Mammary epithelial cell (primary cell): ENCODE data around the gene CYFIP2.

Source experiments
- EZH2 ChIP-seq: IDR thresholded peaks from 2 replicates; pipeline ENCODE4 v1.6.1; 2012; ENCODE audit warnings: low read length, inconsistent platforms, borderline replicate concordance
- TF ChIP-seq, protein P1 (sequence below), 2 donors: IDR thresholded peaks in 1 of 2; conservative IDR thresholded peaks in 1 of 2; 2 replicates each; pipeline ENCODE4 v1.5.1; 2011 to 2012; ENCODE audit warnings: inconsistent platforms in 2 of 2, low read length in 2 of 2, mild to moderate bottlenecking in 2 of 2, control low read depth in 1 of 2, low read depth in 1 of 2; ENCODE audit not compliant: insufficient read depth in 1 of 2; ENCODE audit errors: extremely low read depth in 1 of 2

DNA sequence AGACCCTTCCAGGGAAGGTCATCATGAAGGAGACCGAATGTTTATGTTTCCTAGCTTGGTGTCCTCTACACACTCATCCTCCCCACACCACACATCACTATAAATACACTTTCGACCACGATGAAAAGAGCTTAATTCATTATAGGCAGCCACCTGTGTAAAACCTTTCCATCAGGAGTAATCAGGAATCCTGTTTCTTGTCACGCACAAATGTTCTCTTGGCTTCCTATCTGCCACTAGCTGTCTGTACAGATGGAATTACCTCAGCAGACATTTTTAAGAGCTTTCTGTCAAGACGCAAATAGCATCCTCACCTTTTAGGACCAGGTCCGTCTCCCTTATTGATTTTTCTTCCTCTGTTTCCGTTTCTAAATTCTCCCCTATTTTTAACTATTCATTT, 79.1 kb downstream of the CYFIP2 start:
- TF ChIP-seq, protein P1, sequence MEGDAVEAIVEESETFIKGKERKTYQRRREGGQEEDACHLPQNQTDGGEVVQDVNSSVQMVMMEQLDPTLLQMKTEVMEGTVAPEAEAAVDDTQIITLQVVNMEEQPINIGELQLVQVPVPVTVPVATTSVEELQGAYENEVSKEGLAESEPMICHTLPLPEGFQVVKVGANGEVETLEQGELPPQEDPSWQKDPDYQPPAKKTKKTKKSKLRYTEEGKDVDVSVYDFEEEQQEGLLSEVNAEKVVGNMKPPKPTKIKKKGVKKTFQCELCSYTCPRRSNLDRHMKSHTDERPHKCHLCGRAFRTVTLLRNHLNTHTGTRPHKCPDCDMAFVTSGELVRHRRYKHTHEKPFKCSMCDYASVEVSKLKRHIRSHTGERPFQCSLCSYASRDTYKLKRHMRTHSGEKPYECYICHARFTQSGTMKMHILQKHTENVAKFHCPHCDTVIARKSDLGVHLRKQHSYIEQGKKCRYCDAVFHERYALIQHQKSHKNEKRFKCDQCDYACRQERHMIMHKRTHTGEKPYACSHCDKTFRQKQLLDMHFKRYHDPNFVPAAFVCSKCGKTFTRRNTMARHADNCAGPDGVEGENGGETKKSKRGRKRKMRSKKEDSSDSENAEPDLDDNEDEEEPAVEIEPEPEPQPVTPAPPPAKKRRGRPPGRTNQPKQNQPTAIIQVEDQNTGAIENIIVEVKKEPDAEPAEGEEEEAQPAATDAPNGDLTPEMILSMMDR (conservative IDR thresholded peaks at IDR 0.05 in 1 of 2, IDR thresholded peaks at IDR 0.05 in 1 of 2; ENCODE audit: extremely low read depth in 1 of 2, insufficient read depth in 1 of 2, low read depth in 1 of 2, low read length in 2 of 2): no peak
- TF ChIP-seq EZH2: no peak
